K562 (cell line): ENCODE measurements around the gene DNMT1. TPM values are rescaled to one million over a fixed set of nuclear protein-coding genes. Genes with fewer than 3 reads are reported as not detected.

Experiments used
- ATAC-seq: fragments of 200-7000 bp; cut with Tn5 transposase; 3 replicates; pipeline ENCODE4 v1.9.1; 2020; ENCODE audit warnings: moderate library complexity
- BruUV-seq: library from RNA; stranded (reverse); fragments of 400-500 nt; replicated peaks from 2 replicates; lab custom pipeline; 2021; lab: Mats Ljungman, UMichigan
- CTCF ChIA-PET: fragments of 300-600 bp; formaldehyde crosslinking; extraction: SDS; loops from one replicate; lab custom pipeline; 2021; ENCODE audit warnings: low intra/inter-chr PET ratio; lab: Yijun Ruan, JAX
- POLR2A ChIA-PET: fragments of 300-600, 350-650 bp; sonication (Branson Sonifier 250); formaldehyde crosslinking; extraction: SDS; loops from one replicate; lab custom pipeline; 2021; ENCODE audit warnings: antibody characterized with exemption, inconsistent platforms; lab: Yijun Ruan, JAX
- DNase-seq, 4 experiments: peaks; one replicate each; pipeline versions ENCODE4 v3.0.0 to v3.0.0-alpha.2; 2011 to 2018; ENCODE audit warnings: low spot score in 3 of 4, mixed read lengths in 3 of 4; ENCODE audit errors: extremely low read depth in 1 of 4
- FAIRE-seq: peaks from 2 replicates; lab custom pipeline; 2011; peaks lifted over from hg19 to GRCh38; lab: Jason Lieb, UNC
- H2AFZ ChIP-seq: 2 replicates; pipeline ENCODE4 v1.6.0; 2011; ENCODE audit warnings: low read depth, low read length, control low read depth, inconsistent platforms
- H3K27ac ChIP-seq: fragments of 200-600 bp; 3 replicates; pipeline ENCODE4 v1.8.0; 2011; ENCODE audit warnings: low read depth, mild to moderate bottlenecking, control low read depth, inconsistent platforms, low read length, moderate library complexity, mixed read lengths; ENCODE audit errors: extremely low read depth
- H3K27me3 ChIP-seq, 2 experiments: fragments of 300-600 bp in 1 of 2; 2 replicates in 1 of 2; 3 replicates in 1 of 2; pipeline versions ENCODE4 v1.6.0 to v1.8.0; 2011; ENCODE audit warnings: inconsistent platforms in 2 of 2, low read length in 2 of 2, mild to moderate bottlenecking in 1 of 2, mixed read lengths in 1 of 2, moderate library complexity in 1 of 2; ENCODE audit not compliant: control insufficient read depth in 2 of 2, insufficient read depth in 2 of 2
- H3K36me3 ChIP-seq: fragments of 300-600 bp; 3 replicates; pipeline ENCODE4 v1.8.0; 2011; ENCODE audit warnings: mild to moderate bottlenecking, low read length, inconsistent platforms; ENCODE audit not compliant: control insufficient read depth, insufficient read depth
- H3K4me1 ChIP-seq, 2 experiments: fragments of 200-600 bp in 1 of 2; replicated peaks in 1 of 2; 2 replicates in 1 of 2; 3 replicates in 1 of 2; pipeline versions ENCODE4 v1.5.1 to v1.8.0; 2011; ENCODE audit warnings: inconsistent platforms in 2 of 2, low read length in 2 of 2, mild to moderate bottlenecking in 1 of 2, mixed read lengths in 1 of 2, moderate library complexity in 1 of 2; ENCODE audit not compliant: control insufficient read depth in 2 of 2, insufficient read depth in 2 of 2
- H3K4me2 ChIP-seq: 2 replicates; pipeline ENCODE4 v1.6.1; 2011; ENCODE audit warnings: low read length, control low read depth, inconsistent platforms, mixed read lengths; ENCODE audit not compliant: insufficient read depth
- H3K4me3 ChIP-seq: fragments of 200-600 bp; sonication (generic), shearing (Covaris generic); 2 replicates; pipeline ENCODE4 v1.5.1; 2016; ENCODE audit warnings: control low read depth, inconsistent platforms
- H3K79me2 ChIP-seq: fragments of 200-600 bp; 3 replicates; pipeline ENCODE4 v1.8.0; 2011; ENCODE audit warnings: low read length, inconsistent platforms; ENCODE audit not compliant: control insufficient read depth, insufficient read depth
- H3K9ac ChIP-seq, 2 experiments: 2 replicates each; pipeline versions ENCODE4 v1.6.0 to v1.6.1; 2011; ENCODE audit warnings: low read depth in 2 of 2, low read length in 2 of 2, control low read depth in 1 of 2, inconsistent platforms in 1 of 2, mild to moderate bottlenecking in 1 of 2, mixed read lengths in 1 of 2; ENCODE audit not compliant: insufficient read depth in 1 of 2
- H3K9me1 ChIP-seq: one replicate; pipeline ENCODE4 v1.6.0; 2011; ENCODE audit warnings: inconsistent platforms, mild to moderate bottlenecking, low read length, moderate library complexity; ENCODE audit not compliant: control insufficient read depth, insufficient read depth
- H3K9me3 ChIP-seq: replicated peaks from 2 replicates; pipeline ENCODE4 v1.5.1; 2011; ENCODE audit warnings: low read depth, low read length, inconsistent platforms; ENCODE audit not compliant: control insufficient read depth, insufficient read depth
- H4K20me1 ChIP-seq: replicated peaks from 2 replicates; pipeline ENCODE4 v1.6.1; 2011; ENCODE audit warnings: low read length, inconsistent platforms, mixed read lengths; ENCODE audit not compliant: control insufficient read depth, insufficient read depth
- POLR2H ChIP-seq: IDR thresholded peaks from 2 replicates; pipeline ENCODE4 v1.6.1; 2016; ENCODE audit warnings: missing genetic modification characterization, low read depth, mild to moderate bottlenecking, control low read depth, missing compliant biosample characterization, moderate library complexity
- VEZF1 ChIP-seq: fragments of 200-800 bp; sonication (Bioruptor generic); IDR thresholded peaks from 2 replicates; pipeline ENCODE4 v1.6.1; 2017; ENCODE audit warnings: missing genetic modification characterization, missing compliant biosample characterization
- WGBS: fragments of 100-300 bp; shearing (Covaris generic); methylation state at CpG from one replicate; pipeline ENCODE4 v1.1.6; 2016; ENCODE audit warnings: low coverage, mixed read lengths; ENCODE audit not compliant: insufficient coverage; ENCODE audit errors: missing lambda C conversion rate; 5-methylcytosine and 5-hydroxymethylcytosine counted together
- in situ Hi-C: fragments of 300-500 bp; cut with MboI; formaldehyde crosslinking; loops from 4 replicates; pipeline ENCODE4 v1.15.0; 2018; ENCODE audit warnings: inconsistent platforms, mixed read lengths
- intact Hi-C: fragments of 100-400 bp; cut with micrococcal nuclease; formaldehyde crosslinking; loops from 2 replicates; pipeline ENCODE4 v1.14.2; 2022
- polyA plus RNA-seq, 8 experiments: library from polyadenylated mRNA; depleted of rRNA in 4 of 8; stranded (reverse) in 5 of 8; unstranded in 3 of 8; fragments of >200 nt; fragmentation: Nextera tagmentation in 2 of 8; fragmentation: Illumina TruSeq in 1 of 8; extraction: Ambion mirVana in 2 of 8; extraction: Trizol in 1 of 8; gene quantifications; 2 replicates each; pipeline versions ENCODE4 v1.2.1 to v1.2.3, GENCODE V29; 2011 to 2014; ENCODE audit warnings: inconsistent platforms in 1 of 8, missing spikeins in 1 of 8
- total RNA-seq, 7 experiments: library from RNA; depleted of rRNA in 6 of 7; stranded (reverse); fragments of >200 nt in 6 of 7; fragmentation: Illumina TruSeq in 2 of 7; extraction: Trizol in 2 of 7; gene quantifications; 2 replicates each; pipeline versions ENCODE4 v1.2.1 to v1.2.3, GENCODE V29; 2011 to 2021; ENCODE audit warnings: low replicate concordance in 1 of 7

DNMT1 gene
- total and polyA plus RNA-seq, 9 of the 15 experiments (the other 6 are each of a cell fraction or from before 2014, with no cell fraction given) = 80.1 to 271 (median 121) TPM

DNA sequence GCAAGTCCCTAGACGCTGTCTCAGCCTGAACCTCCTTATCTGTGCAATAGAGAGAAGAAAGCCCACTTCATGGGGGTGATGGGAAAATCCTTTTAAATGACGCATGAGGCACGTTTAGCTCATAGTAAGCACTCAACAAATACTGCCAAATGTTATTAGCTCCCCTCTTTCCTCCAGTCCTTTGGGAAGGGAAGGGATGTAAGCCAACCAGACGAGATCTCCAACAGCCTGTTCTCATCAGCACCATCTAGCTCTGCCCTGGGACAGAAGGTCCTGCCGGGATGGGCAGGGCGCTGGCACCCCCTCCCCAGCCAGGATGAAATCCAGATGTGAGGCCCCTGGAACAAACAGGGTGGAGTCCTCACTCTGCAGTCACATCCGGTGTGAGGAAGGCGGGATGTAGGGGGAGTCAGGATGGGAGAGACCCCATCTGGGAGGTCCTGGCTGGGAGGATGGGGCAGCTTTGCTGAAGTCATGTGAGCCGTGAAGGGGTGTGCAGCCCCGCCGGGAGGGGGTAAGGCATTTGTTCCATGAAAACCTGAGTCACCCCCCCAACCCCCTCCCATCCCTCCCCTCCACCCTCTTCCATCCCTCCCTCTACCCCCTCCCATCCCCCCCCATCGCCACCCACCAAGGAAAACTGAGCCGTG is 31.7 kb upstream of the DNMT1 start:
- Histone ChIP-seq H4K20me1 (0 out of 2 replicates have a peak, but pooled peaks cover 4% of the 10 kb centered on the region), H3K4me1 (peaks cover 19 to 40% of the 10 kb centered on the region in 2 experiments; a peak in 4 of 5 replicates), H3K4me2 (no peak overlapping the region), H3K36me3 (peaks cover 11% of the 10 kb centered on the region; the same call in 1 of the 3 replicates), H3K79me2 (peaks cover 17% of the 10 kb centered on the region), H3K27me3 (no peaks in the 10 kb centered on the region), H3K9me1 (no peaks in the 10 kb centered on the region), H3K9ac (no peak overlapping the region; a peak in 1 of 4 replicates), H3K27ac (no peak overlapping the region), H3K4me3 (no peak overlapping the region), H3K9me3 (no peaks in the 10 kb centered on the region), H2AFZ (no peak overlapping the region)
- FAIRE-seq (no peak), ATAC-seq (no peak), DNase-seq (peak in 2 of 4 experiments; percentile 29 to 31)
- 39% methylated on average over 7 of the region's 13 CpGs for WGBS
- CTCF ChIA-PET = interaction anchor here (0.6 kb wide), 1 partner anchor 225 kb away, joined by 3 read pairs; no protein-coding TSS in a partner anchor
- no TSS peak for BruUV-seq
- POLR2A ChIA-PET = interaction anchor here (0.6 kb wide), 2 partner anchors 25 to 146 kb away, joined by 3 read pairs; no protein-coding TSS in a partner anchor
- intact Hi-C loops (no loop called here), in situ Hi-C loops (no loop called here)
- no peak for TF ChIP-seq POLR2H (tag)
- TF ChIP-seq VEZF1 (CRISPR knock-in tag) = peak; percentile 25; the same call in 1 of the 2 replicates
